Posterior vena cava (tissue), 2 donors: ENCODE data around the gene CASP2. TPM values are rescaled to one million over a fixed set of nuclear protein-coding genes. Genes with fewer than 3 reads are reported as not detected.

Experiments used
- DNase-seq: peaks from one replicate; pipeline ENCODE4 v3.0.0-alpha.2; 2020; ENCODE audit warnings: low spot score
- intact Hi-C, 2 donors: fragments of 100-400 bp; cut with DNase I; formaldehyde crosslinking; loops; one replicate each; pipeline versions ENCODE4 v1.14.1 to v1.14.2; 2022 to 2023
- long read RNA-seq, 2 donors: library from polyadenylated mRNA; unstranded; transcript quantifications; one replicate each; pipeline ENCODE4 v2.0.0, GENCODE V29; 2020 to 2021
- total RNA-seq, 2 donors: library from RNA; stranded (reverse); fragmentation: NEBNext Ultra II Directional; extraction: Animal tissue kit (Norgen Biotek cat#: 25700); gene quantifications; one replicate each; pipeline ENCODE4 v1.2.1, GENCODE V29; 2021
- donor health status: DM: yes; HTN: yes; CAD: no.
- donor health status: DM: yes; HTN: yes; CAD: no.

Gene CASP2
- total RNA-seq = 10 to 100 TPM; 16.1 to 19.9 TPM
- long read RNA-seq, donor 1, full-length matches to known transcripts = 1 of 3 reads
- long read RNA-seq, donor 1, partial matches to known transcripts = 2 of 3 reads
- long read RNA-seq, donor 1, other reads (novel, unspliced or antisense) = 0 of 3 reads
- long read RNA-seq, donor 2, full-length matches to known transcripts = 3 of 5 reads
- long read RNA-seq, donor 2, partial matches to known transcripts = 0 of 5 reads
- long read RNA-seq, donor 2, other reads (novel, unspliced or antisense) = 2 of 5 reads

- intact Hi-C loops = no loop called here
- peak; percentile 99 for DNase-seq
Measured at GRCh38 chr7:143287935-143288826, at the start of gene CASP2. TSS of gene CASP2 (plus strand) at chr7:143288351. CDS start at chr7:143288456, 105 bp downstream.

- DNase-seq = no peak
- intact Hi-C loops = loop anchor here (5.0 to 10.0 kb wide), 2 partner anchors 55 to 177 kb away; no protein-coding TSS in a partner anchor
Measured at GRCh38 chr7:143239813-143240212, 48.3 kb upstream of the CASP2 start.

GRCh38 chr7:143240291-143241168, 47.6 kb upstream of the CASP2 start:
- DNase-seq = no peak
- intact Hi-C loops = loop anchor here (5.0 to 10.0 kb wide), 2 partner anchors 54 to 177 kb away; no protein-coding TSS in a partner anchor

GRCh38 chr7:143242306-143242705, 45.8 kb upstream of the CASP2 start:
- intact Hi-C loops = loop anchor here (5.0 to 10.0 kb wide), 2 partner anchors 52 to 175 kb away; no protein-coding TSS in a partner anchor
- no peak for DNase-seq

GRCh38 chr7:143243111-143243510, 45.0 kb upstream of the CASP2 start:
- DNase-seq = no peak
- intact Hi-C loops = loop anchor here (5.0 to 10.0 kb wide), 2 partner anchors 52 to 174 kb away; no protein-coding TSS in a partner anchor

- DNase-seq = no peak
- intact Hi-C loops = loop anchor here (5.0 to 10.0 kb wide), 2 partner anchors 51 to 174 kb away; no protein-coding TSS in a partner anchor
Measured at GRCh38 chr7:143243614-143244013, 44.5 kb upstream of the CASP2 start.

- intact Hi-C loops = loop anchor here (5.0 to 10.0 kb wide), 2 partner anchors 50 to 173 kb away; no protein-coding TSS in a partner anchor
- no peak for DNase-seq
Measured at GRCh38 chr7:143244321-143244720, 43.8 kb upstream of the CASP2 start.

- no peak for DNase-seq
- intact Hi-C loops = loop anchor here in 1 of 2 donors (10.0 kb wide), 1 partner anchor 50 kb away; no protein-coding TSS in a partner anchor
Measured at GRCh38 chr7:143245123-143245522, 43.0 kb upstream of the CASP2 start.

GRCh38 chr7:143247372-143247771, 40.8 kb upstream of the CASP2 start:
- no peak for DNase-seq
- intact Hi-C loops = loop anchor here in 1 of 2 donors (10.0 kb wide), 1 partner anchor 47 kb away; no protein-coding TSS in a partner anchor

GRCh38 chr7:143248761-143249354, 39.3 kb upstream of the CASP2 start:
- intact Hi-C loops = loop anchor here in 1 of 2 donors (10.0 kb wide), 1 partner anchor 46 kb away; no protein-coding TSS in a partner anchor

GRCh38 chr7:143250199-143250598, 38.0 kb upstream of the CASP2 start:
- no peak for DNase-seq
- intact Hi-C loops = no loop called here

More at GRCh38 chr7:143248761-143249354, 39.3 kb upstream of the CASP2 start:
- no peak for DNase-seq

- no peak for DNase-seq
- intact Hi-C loops = no loop called here
Measured at GRCh38 chr7:143250822-143251221, 37.3 kb upstream of the CASP2 start.

- no peak for DNase-seq
- intact Hi-C loops = no loop called here
Measured at GRCh38 chr7:143252006-143252405, 36.1 kb upstream of the CASP2 start.

GRCh38 chr7:143255564-143255963, 32.6 kb upstream of the CASP2 start:
- intact Hi-C loops = no loop called here
- no peak for DNase-seq

- intact Hi-C loops = no loop called here
- DNase-seq = no peak
Measured at GRCh38 chr7:143256325-143256724, 31.8 kb upstream of the CASP2 start.

GRCh38 chr7:143256932-143257331, 31.2 kb upstream of the CASP2 start:
- no peak for DNase-seq
- intact Hi-C loops = no loop called here

GRCh38 chr7:143257501-143257900, 30.6 kb upstream of the CASP2 start:
- no peak for DNase-seq
- intact Hi-C loops = no loop called here

GRCh38 chr7:143258831-143259230, 29.3 kb upstream of the CASP2 start:
- intact Hi-C loops = no loop called here
- DNase-seq = no peak
